Dendritic cell treated with granulocyte-macrophage colony-stimulating factor and Interleukin-4, amounts not matched to agents 40 ng/mL and 50 ng/mL, for 4 days (primary cell): ENCODE data around the gene NR1H2.
A peak's percentile ranks its signal among the peaks of the same experiment; 100 is the strongest.
"Not testable (repeated sequence)": the region's sequence is repeated elsewhere in the genome, so short reads cannot be mapped to it uniquely, and the experiment has no call there.

ENCODE experiments used
- H3K27ac Mint-ChIP-seq: one replicate; pipeline ENCODE4 v1.8.0; 2022; ENCODE audit warnings: mild to moderate bottlenecking, mixed read lengths
- H3K27me3 Mint-ChIP-seq: one replicate; pipeline ENCODE4 v1.8.0; 2022; ENCODE audit warnings: mild to moderate bottlenecking, mixed read lengths
- H3K36me3 Mint-ChIP-seq: one replicate; pipeline ENCODE4 v1.8.0; 2022; ENCODE audit warnings: low read depth, mixed read lengths
- H3K4me1 Mint-ChIP-seq: one replicate; pipeline ENCODE4 v1.8.0; 2022; ENCODE audit warnings: low read depth, mixed read lengths
- H3K4me3 Mint-ChIP-seq: one replicate; pipeline ENCODE4 v1.8.0; 2022; ENCODE audit warnings: mild to moderate bottlenecking, moderate library complexity, mixed read lengths
- H3K9me3 Mint-ChIP-seq: one replicate; pipeline ENCODE4 v1.8.0; 2022; ENCODE audit warnings: mixed read lengths
- intact Hi-C: fragments of 100-400 bp; cut with micrococcal nuclease; formaldehyde crosslinking; loops from one replicate; pipeline ENCODE4 v1.15.0; 2022

Gene NR1H2

GRCh38 chr19:50376166-50377050 lies at the start of gene NR1H2:
Gene NR1H2, plus strand, starts transcription at chr19:50376457. Its CDS starts 1,149 bp downstream, at chr19:50377606.
- intact Hi-C loops: loop anchor here (1.0 kb wide), 1 partner anchor 8 kb away; the partner anchor contains the start of gene POLD1
- peaks cover 55% of the 10 kb centered on the region for H3K36me3 Mint-ChIP-seq
- H3K4me1 Mint-ChIP-seq: peaks cover 61% of the 10 kb centered on the region
- H3K9me3 Mint-ChIP-seq: no peaks in the 10 kb centered on the region
- H3K4me3 Mint-ChIP-seq: peak within 1 kb of the TSS; percentile 97
- H3K27ac Mint-ChIP-seq: peak within 1 kb of the TSS; percentile 100
- no peaks in the 10 kb centered on the region for H3K27me3 Mint-ChIP-seq

GRCh38 chr19:50327013-50327412 lies 49.2 kb upstream of the NR1H2 start:
- Mint-ChIP-seq H3K9me3 (no peaks in the 10 kb centered on the region), H3K36me3 (peaks cover 37% of the 10 kb centered on the region), H3K27ac (peak overlapping the region; percentile 48), H3K4me3 (peak overlapping the region; percentile 76), H3K4me1 (peaks cover 64% of the 10 kb centered on the region), H3K27me3 (peaks cover 25% of the 10 kb centered on the region)
- intact Hi-C loops: no loop called here

GRCh38 chr19:50327461-50328223 lies 48.6 kb upstream of the NR1H2 start:
- peak overlapping the region; percentile 48 for H3K27ac Mint-ChIP-seq
- H3K4me1 Mint-ChIP-seq: peaks cover 70% of the 10 kb centered on the region
- H3K4me3 Mint-ChIP-seq: peak overlapping the region; percentile 76
- no peaks in the 10 kb centered on the region for H3K9me3 Mint-ChIP-seq
- H3K27me3 Mint-ChIP-seq: peaks cover 20% of the 10 kb centered on the region
- peaks cover 30% of the 10 kb centered on the region for H3K36me3 Mint-ChIP-seq
- intact Hi-C loops: no loop called here

- intact Hi-C loops: no loop called here
- Mint-ChIP-seq H3K4me3 (peak overlapping the region; percentile 76), H3K27me3 (peaks cover 20% of the 10 kb centered on the region), H3K9me3 (no peaks in the 10 kb centered on the region), H3K27ac (no peak overlapping the region), H3K4me1 (peaks cover 76% of the 10 kb centered on the region), H3K36me3 (peaks cover 23% of the 10 kb centered on the region)
These were observed 47.9 kb upstream of the NR1H2 start for GRCh38 chr19:50328224-50328872.

- peaks cover 20% of the 10 kb centered on the region for H3K27me3 Mint-ChIP-seq
- intact Hi-C loops: loop anchor here (1.0 kb wide), 1 partner anchor 147 kb away; the partner anchor contains the start of genes EMC10 and GARIN5A
- peaks cover 22% of the 10 kb centered on the region for H3K36me3 Mint-ChIP-seq
- no peak overlapping the region for H3K4me3 Mint-ChIP-seq
- peaks cover 81% of the 10 kb centered on the region for H3K4me1 Mint-ChIP-seq
- H3K9me3 Mint-ChIP-seq: no peaks in the 10 kb centered on the region
- H3K27ac Mint-ChIP-seq: no peak overlapping the region
These were observed 47.4 kb upstream of the NR1H2 start for GRCh38 chr19:50328873-50329145.

GRCh38 chr19:50329146-50329925 lies 46.9 kb upstream of the NR1H2 start, which contains the start of gene KCNC3:
Gene KCNC3, minus strand, starts transcription at chr19:50329377. Its CDS starts 295 bp downstream, at chr19:50329082.
- Mint-ChIP-seq H3K4me1 (peaks cover 85% of the 10 kb centered on the region), H3K27me3 (peaks cover 20% of the 10 kb centered on the region), H3K4me3 (peak within 1 kb of the TSS; percentile 81), H3K9me3 (no peaks in the 10 kb centered on the region), H3K36me3 (peaks cover 22% of the 10 kb centered on the region), H3K27ac (peak within 1 kb of the TSS; percentile 84)
- intact Hi-C loops: loop anchor here (1.0 kb wide), 1 partner anchor 147 kb away; the partner anchor contains the start of genes EMC10 and GARIN5A

- not testable (repeated sequence) for H3K9me3 Mint-ChIP-seq
- intact Hi-C loops: loop anchor here (1.0 kb wide), 1 partner anchor 146 kb away; the partner anchor contains the start of genes EMC10 and GARIN5A
These were observed 46.3 kb upstream of the NR1H2 start for GRCh38 chr19:50329926-50330294.

GRCh38 chr19:50330365-50331078 lies 45.7 kb upstream of the NR1H2 start:
- intact Hi-C loops: no loop called here
- peak overlapping the region; percentile 84 for H3K27ac Mint-ChIP-seq
- H3K9me3 Mint-ChIP-seq: no peaks in the 10 kb centered on the region
- H3K36me3 Mint-ChIP-seq: peaks cover 27% of the 10 kb centered on the region
- peaks cover 15% of the 10 kb centered on the region for H3K27me3 Mint-ChIP-seq
- H3K4me1 Mint-ChIP-seq: peaks cover 87% of the 10 kb centered on the region
- H3K4me3 Mint-ChIP-seq: peak overlapping the region; percentile 81

More at GRCh38 chr19:50329926-50330294, 46.3 kb upstream of the NR1H2 start:
- peak overlapping the region; percentile 81 for H3K4me3 Mint-ChIP-seq
- H3K36me3 Mint-ChIP-seq: peaks cover 22% of the 10 kb centered on the region
- H3K27me3 Mint-ChIP-seq: peaks cover 16% of the 10 kb centered on the region
- peaks cover 85% of the 10 kb centered on the region for H3K4me1 Mint-ChIP-seq
- H3K27ac Mint-ChIP-seq: peak overlapping the region; percentile 84

GRCh38 chr19:50331221-50331993 lies 44.9 kb upstream of the NR1H2 start:
- intact Hi-C loops: no loop called here
- Mint-ChIP-seq H3K9me3 (no peaks in the 10 kb centered on the region), H3K27me3 (peaks cover 15% of the 10 kb centered on the region), H3K36me3 (peaks cover 36% of the 10 kb centered on the region), H3K27ac (peak overlapping the region; percentile 84), H3K4me1 (peaks cover 86% of the 10 kb centered on the region), H3K4me3 (peak overlapping the region; percentile 81)

GRCh38 chr19:50331994-50332243 lies 44.3 kb upstream of the NR1H2 start:
- H3K27me3 Mint-ChIP-seq: peaks cover 10% of the 10 kb centered on the region
- peaks cover 86% of the 10 kb centered on the region for H3K4me1 Mint-ChIP-seq
- peak overlapping the region; percentile 84 for H3K27ac Mint-ChIP-seq
- H3K4me3 Mint-ChIP-seq: peak overlapping the region; percentile 81
- H3K9me3 Mint-ChIP-seq: no peaks in the 10 kb centered on the region
- H3K36me3 Mint-ChIP-seq: peaks cover 41% of the 10 kb centered on the region
- intact Hi-C loops: no loop called here

- H3K27me3 Mint-ChIP-seq: peaks cover 5% of the 10 kb centered on the region
- H3K36me3 Mint-ChIP-seq: peaks cover 43% of the 10 kb centered on the region
- peak overlapping the region; percentile 84 for H3K27ac Mint-ChIP-seq
- peak overlapping the region; percentile 81 for H3K4me3 Mint-ChIP-seq
- H3K4me1 Mint-ChIP-seq: peaks cover 86% of the 10 kb centered on the region
- intact Hi-C loops: no loop called here
- H3K9me3 Mint-ChIP-seq: no peaks in the 10 kb centered on the region
These were observed 43.8 kb upstream of the NR1H2 start for GRCh38 chr19:50332244-50333038.
